Glomerular endothelial cell (primary cell): ENCODE results near the gene CFAP20DC. TPM values are rescaled to one million over a fixed set of nuclear protein-coding genes. Genes with fewer than 3 reads are reported as not detected.
"Not testable (repeated sequence)": the region's sequence is repeated elsewhere in the genome, so short reads cannot be mapped to it uniquely, and the experiment has no call there.

Experiments
- DNase-seq: peaks from one replicate; pipeline ENCODE4 v3.0.0-alpha.2; 2011; ENCODE audit warnings: low read depth, low spot score; ENCODE audit errors: extremely low read depth
- total RNA-seq: library from RNA; depleted of rRNA; stranded (reverse); fragments of >200 nt; gene quantifications from 2 replicates; pipeline ENCODE4 v1.2.3, GENCODE V29; 2015

CFAP20DC gene
- total RNA-seq, 1 donor from 2014 or later, result 1.2 TPM

- no peak for DNase-seq
Measured at GRCh38 chr3:58824777-58825176, 225.0 kb downstream of the CFAP20DC start.

- peak; percentile 51 for DNase-seq
Measured at GRCh38 chr3:58824285-58824684, 225.5 kb downstream of the CFAP20DC start.

- DNase-seq, result not testable (repeated sequence)
Measured at GRCh38 chr3:58806551-58807244, 243.1 kb downstream of the CFAP20DC start.

GRCh38 chr3:58804914-58805313, 244.9 kb downstream of the CFAP20DC start:
- DNase-seq, result no peak

- no peak for DNase-seq
Measured at GRCh38 chr3:58801541-58801940, 248.3 kb downstream of the CFAP20DC start.

- no peak for DNase-seq
Measured at GRCh38 chr3:58800940-58801339, 248.9 kb downstream of the CFAP20DC start.

GRCh38 chr3:58800032-58800431, 249.8 kb downstream of the CFAP20DC start:
- DNase-seq, result no peak

- DNase-seq, result no peak
Measured at GRCh38 chr3:58799271-58799670, 250.6 kb downstream of the CFAP20DC start.

- no peak for DNase-seq
Measured at GRCh38 chr3:58798312-58798711, 251.5 kb downstream of the CFAP20DC start.

GRCh38 chr3:58794750-58795149, 255.1 kb downstream of the CFAP20DC start:
- DNase-seq, result no peak

- no peak for DNase-seq
Measured at GRCh38 chr3:58793938-58794337, 255.9 kb downstream of the CFAP20DC start.

GRCh38 chr3:58792921-58793451, 256.8 kb downstream of the CFAP20DC start:
- no peak for DNase-seq

GRCh38 chr3:58789385-58789784, 260.4 kb downstream of the CFAP20DC start:
- DNase-seq, result no peak

- DNase-seq, result no peak
Measured at GRCh38 chr3:58784888-58785287, 264.9 kb downstream of the CFAP20DC start.

GRCh38 chr3:58784425-58784824, 265.4 kb downstream of the CFAP20DC start:
- no peak for DNase-seq

GRCh38 chr3:58783845-58784244, 266.0 kb downstream of the CFAP20DC start:
- no peak for DNase-seq

GRCh38 chr3:58779934-58780333, 269.9 kb downstream of the CFAP20DC start:
- no peak for DNase-seq

GRCh38 chr3:58776231-58776630, 273.6 kb downstream of the CFAP20DC start:
- DNase-seq, result no peak

- DNase-seq, result no peak
Measured at GRCh38 chr3:58772462-58772861, 277.4 kb downstream of the CFAP20DC start.

GRCh38 chr3:58769065-58769464, 280.8 kb downstream of the CFAP20DC start:
- DNase-seq, result no peak

- DNase-seq, result no peak
Measured at GRCh38 chr3:58766587-58767282, 283.1 kb downstream of the CFAP20DC start.

- DNase-seq, result no peak
Measured at GRCh38 chr3:58755150-58755549, 294.7 kb downstream of the CFAP20DC start.
